ENCODE data around the gene PLXDC2.

Gene PLXDC2

GRCh38 chr10:20240643-20241042, 424.4 kb downstream of the PLXDC2 start:
- ChIA-PET POLR2A (no interaction called here), CTCF (no interaction called here)
- DNase-seq (ENCODE audit: extremely low spot score) = no peak
- no peak for TF ChIP-seq SP1 (IDR thresholded peaks at IDR 0.05)
- TF ChIP-seq L3MBTL2 (conservative IDR thresholded peaks at IDR 0.05) = no peak
- TF ChIP-seq FOXK2 (IDR thresholded peaks at IDR 0.05) = no peak
- no peak for TF ChIP-seq FOXM1 (IDR thresholded peaks at IDR 0.05; ENCODE audit: borderline replicate concordance)
- TF ChIP-seq ARNT (IDR thresholded peaks at IDR 0.05) = no peak
- TF ChIP-seq PKNOX1 (IDR thresholded peaks at IDR 0.05) = no peak
- TF ChIP-seq ZNF384 (IDR thresholded peaks at IDR 0.05) = no peak
- no peak for TF ChIP-seq HDGF (IDR thresholded peaks at IDR 0.05; ENCODE audit: borderline replicate concordance)
- TF ChIP-seq TARDBP (IDR thresholded peaks at IDR 0.05) = no peak
- TF ChIP-seq ELF4 (IDR thresholded peaks at IDR 0.05) = no peak
- no peak for TF ChIP-seq CTBP1 (IDR thresholded peaks at IDR 0.05; ENCODE audit: borderline replicate concordance)
- TF ChIP-seq NFRKB (IDR thresholded peaks at IDR 0.05) = no peak
- TF ChIP-seq FOXA1 (IDR thresholded peaks at IDR 0.05) = no peak
- no peak for TF ChIP-seq BHLHE40 (IDR thresholded peaks at IDR 0.05; ENCODE audit: borderline replicate concordance)
- TF ChIP-seq LEF1 (IDR thresholded peaks at IDR 0.05; ENCODE audit: borderline replicate concordance) = no peak
- TF ChIP-seq SUZ12 (IDR thresholded peaks at IDR 0.05) = no peak

GRCh38 chr10:20247454-20247853, 431.2 kb downstream of the PLXDC2 start:
- ChIA-PET CTCF (no interaction called here), POLR2A (no interaction called here)
- no peak for TF ChIP-seq ZNF384 (IDR thresholded peaks at IDR 0.05)
- TF ChIP-seq PKNOX1 (IDR thresholded peaks at IDR 0.05) = no peak
- TF ChIP-seq SUZ12 (IDR thresholded peaks at IDR 0.05) = no peak
- TF ChIP-seq FOXK2 (IDR thresholded peaks at IDR 0.05) = no peak
- no peak for TF ChIP-seq FOXM1 (IDR thresholded peaks at IDR 0.05; ENCODE audit: borderline replicate concordance)
- TF ChIP-seq L3MBTL2 (conservative IDR thresholded peaks at IDR 0.05) = no peak
- no peak for TF ChIP-seq ARNT (IDR thresholded peaks at IDR 0.05)
- no peak for TF ChIP-seq FOXA1 (IDR thresholded peaks at IDR 0.05)
- no peak for TF ChIP-seq TARDBP (IDR thresholded peaks at IDR 0.05)
- no peak for TF ChIP-seq NFRKB (IDR thresholded peaks at IDR 0.05)
- TF ChIP-seq CTBP1 (IDR thresholded peaks at IDR 0.05; ENCODE audit: borderline replicate concordance) = no peak
- TF ChIP-seq ELF4 (IDR thresholded peaks at IDR 0.05) = no peak
- TF ChIP-seq BHLHE40 (IDR thresholded peaks at IDR 0.05; ENCODE audit: borderline replicate concordance) = no peak
- TF ChIP-seq LEF1 (IDR thresholded peaks at IDR 0.05; ENCODE audit: borderline replicate concordance) = no peak
- no peak for TF ChIP-seq SP1 (IDR thresholded peaks at IDR 0.05)
- TF ChIP-seq HDGF (IDR thresholded peaks at IDR 0.05; ENCODE audit: borderline replicate concordance) = no peak

GRCh38 chr10:20247891-20248708, 431.9 kb downstream of the PLXDC2 start:
- no peak for DNase-seq (ENCODE audit: extremely low spot score)
- ChIA-PET CTCF (interaction anchor here (0.6 kb wide), 1 partner anchor 132 kb away, joined by 3 read pairs; no protein-coding TSS in a partner anchor), POLR2A (no interaction called here)
- TF ChIP-seq ELF4 (IDR thresholded peaks at IDR 0.05) (no peak), PKNOX1 (IDR thresholded peaks at IDR 0.05) (no peak), HDGF (IDR thresholded peaks at IDR 0.05; ENCODE audit: borderline replicate concordance) (no peak), NFRKB (IDR thresholded peaks at IDR 0.05) (no peak), SP1 (IDR thresholded peaks at IDR 0.05) (no peak), FOXA1 (IDR thresholded peaks at IDR 0.05) (no peak), LEF1 (IDR thresholded peaks at IDR 0.05; ENCODE audit: borderline replicate concordance) (no peak), ARNT (IDR thresholded peaks at IDR 0.05) (no peak), L3MBTL2 (conservative IDR thresholded peaks at IDR 0.05) (no peak), FOXM1 (IDR thresholded peaks at IDR 0.05; ENCODE audit: borderline replicate concordance) (no peak), CTBP1 (IDR thresholded peaks at IDR 0.05; ENCODE audit: borderline replicate concordance) (no peak), BHLHE40 (IDR thresholded peaks at IDR 0.05; ENCODE audit: borderline replicate concordance) (no peak), TARDBP (IDR thresholded peaks at IDR 0.05) (no peak)

More at GRCh38 chr10:20247454-20247853, 431.2 kb downstream of the PLXDC2 start:
- no peak for DNase-seq (ENCODE audit: extremely low spot score)

- ChIA-PET POLR2A (no interaction called here), CTCF (no interaction called here)
- DNase-seq (ENCODE audit: extremely low spot score) = no peak
- TF ChIP-seq CTBP1 (IDR thresholded peaks at IDR 0.05; ENCODE audit: borderline replicate concordance) = no peak
- no peak for TF ChIP-seq PKNOX1 (IDR thresholded peaks at IDR 0.05)
Observed at GRCh38 chr10:20254078-20254477, 437.8 kb downstream of the PLXDC2 start.

GRCh38 chr10:20254497-20254896, 438.3 kb downstream of the PLXDC2 start:
- ChIA-PET POLR2A (no interaction called here), CTCF (no interaction called here)
- TF ChIP-seq FOXM1 (IDR thresholded peaks at IDR 0.05; ENCODE audit: borderline replicate concordance) (no peak), ARNT (IDR thresholded peaks at IDR 0.05) (no peak), FOXK2 (IDR thresholded peaks at IDR 0.05) (no peak), HDGF (IDR thresholded peaks at IDR 0.05; ENCODE audit: borderline replicate concordance) (no peak), SP1 (IDR thresholded peaks at IDR 0.05) (no peak), FOXA1 (IDR thresholded peaks at IDR 0.05) (no peak), ZNF384 (IDR thresholded peaks at IDR 0.05) (no peak), LEF1 (IDR thresholded peaks at IDR 0.05; ENCODE audit: borderline replicate concordance) (no peak), ELF4 (IDR thresholded peaks at IDR 0.05) (no peak), PKNOX1 (IDR thresholded peaks at IDR 0.05) (no peak)
- no peak for DNase-seq (ENCODE audit: extremely low spot score)
